Caco-2 (cell line): ENCODE results near the gene CPLX3. TPM values are rescaled to one million over a fixed set of nuclear protein-coding genes. Genes with fewer than 3 reads are reported as not detected.

Experiments used
- BruUV-seq: library from RNA; stranded (reverse); fragments of 400-500 nt; replicated peaks from 2 replicates; lab custom pipeline; 2021; lab: Mats Ljungman, UMichigan
- CTCF ChIA-PET: fragments of 300-600 bp; sonication (Branson Sonifier 250); formaldehyde crosslinking; loops from one replicate; lab custom pipeline; 2022; ENCODE audit warnings: antibody characterized with exemption; lab: Charles Lee
- POLR2A ChIA-PET: fragments of 300-600 bp; sonication (Branson Sonifier 250); formaldehyde crosslinking; loops from one replicate; lab custom pipeline; 2022; ENCODE audit warnings: antibody characterized with exemption; lab: Charles Lee
- DNase-seq, 2 experiments: peaks; one replicate each; pipeline versions ENCODE4 v3.0.0 to v3.0.0-alpha.2; 2020 to 2022
- H3K27me3 ChIP-seq: replicated peaks from 2 replicates; pipeline ENCODE4 v1.6.0; 2011; ENCODE audit warnings: low read length; ENCODE audit not compliant: control insufficient read depth, insufficient read depth
- H3K36me3 ChIP-seq: 2 replicates; pipeline ENCODE4 v1.5.1; 2011; ENCODE audit warnings: low read length; ENCODE audit not compliant: control insufficient read depth, insufficient read depth
- H3K4me1 ChIP-seq: fragments of 250-450 bp; sonication (Bioruptor Pico); 2 replicates; pipeline ENCODE4 v1.5.1; 2020; ENCODE audit warnings: mild to moderate bottlenecking
- H3K4me3 ChIP-seq: 2 replicates; pipeline ENCODE4 v1.5.1; 2011; ENCODE audit warnings: low read depth, mild to moderate bottlenecking, control low read depth, low read length
- H3K9me3 ChIP-seq: fragments of 250-450 bp; sonication (Bioruptor Pico); 2 replicates; pipeline ENCODE4 v1.5.1; 2020; ENCODE audit warnings: mild to moderate bottlenecking, moderate library complexity
- H3K27ac Mint-ChIP-seq: one replicate; pipeline ENCODE4 v1.8.0; 2022; ENCODE audit warnings: mixed read lengths; ENCODE audit not compliant: unreplicated experiment
- H3K27me3 Mint-ChIP-seq: one replicate; pipeline ENCODE4 v1.8.0; 2022; ENCODE audit warnings: mixed read lengths; ENCODE audit not compliant: insufficient read depth, unreplicated experiment
- H3K36me3 Mint-ChIP-seq: one replicate; pipeline ENCODE4 v1.8.0; 2022; ENCODE audit warnings: mild to moderate bottlenecking, mixed read lengths; ENCODE audit not compliant: insufficient read depth, unreplicated experiment
- H3K4me1 Mint-ChIP-seq: one replicate; pipeline ENCODE4 v1.8.0; 2022; ENCODE audit warnings: low read depth, mixed read lengths; ENCODE audit not compliant: unreplicated experiment
- H3K4me3 Mint-ChIP-seq: one replicate; pipeline ENCODE4 v1.8.0; 2022; ENCODE audit warnings: mild to moderate bottlenecking, moderate library complexity, mixed read lengths; ENCODE audit not compliant: unreplicated experiment
- H3K9me3 Mint-ChIP-seq: one replicate; pipeline ENCODE4 v1.8.0; 2022; ENCODE audit warnings: mixed read lengths; ENCODE audit not compliant: unreplicated experiment
- CTCF ChIP-seq, 2 experiments: fragments of 200-600 bp in 1 of 2; IDR thresholded peaks; 1 replicate in 1 of 2; 2 replicates in 1 of 2; pipeline versions ENCODE4 v1.5.1 to v1.8.0; 2011 to 2022; ENCODE audit warnings: antibody characterized with exemption in 1 of 2, control low read depth in 1 of 2, inconsistent platforms in 1 of 2, low read depth in 1 of 2, low read length in 1 of 2, mild to moderate bottlenecking in 1 of 2, moderate library complexity in 1 of 2; ENCODE audit not compliant: insufficient read depth in 1 of 2, severe bottlenecking in 1 of 2, unreplicated experiment in 1 of 2
- intact Hi-C: fragments of 100-400 bp; cut with micrococcal nuclease; formaldehyde crosslinking; loops from one replicate; pipeline ENCODE4 v1.10.0; 2022; ENCODE audit not compliant: unreplicated experiment
- total RNA-seq: library from RNA; stranded (reverse); gene quantifications from 2 replicates; pipeline ENCODE4 v1.2.3, GENCODE V29; 2022

Gene CPLX3
- total RNA-seq, 1 experiment from 2014 or later: not detected

GRCh38 chr15:74824976-74825375 lies 1.5 kb upstream of the CPLX3 start:
- CTCF ChIA-PET: no interaction called here

GRCh38 chr15:74825866-74826265 lies 561 bp upstream of the CPLX3 start:
- H3K27me3 ChIP-seq: peaks cover 1% of the 10 kb centered on the region; the same call in 1 of the 2 replicates
- no peak overlapping the region for H3K4me3 ChIP-seq
- POLR2A ChIA-PET: interaction anchor here (0.5 kb wide), 1 partner anchor 197 kb away, joined by 3 read pairs; the partner anchor contains the start of gene PPCDC
- BruUV-seq: no TSS peak
- H3K4me1 Mint-ChIP-seq: no peaks in the 10 kb centered on the region
- no peaks in the 10 kb centered on the region for H3K36me3 ChIP-seq
- no peaks in the 10 kb centered on the region for H3K9me3 ChIP-seq
- no peak overlapping the region for H3K27ac Mint-ChIP-seq
- peaks cover 10% of the 10 kb centered on the region for H3K27me3 Mint-ChIP-seq
- TF ChIP-seq CTCF (IDR thresholded peaks at IDR 0.05; ENCODE audit: insufficient read depth in 1 of 2, low read depth in 1 of 2, low read length in 1 of 2, severe bottlenecking in 1 of 2, unreplicated experiment in 1 of 2): no peak
- intact Hi-C loops: no loop called here
- no peaks in the 10 kb centered on the region for H3K4me1 ChIP-seq
- no peak overlapping the region for H3K4me3 Mint-ChIP-seq
- CTCF ChIA-PET: interaction anchor here (0.5 to 1.2 kb wide), 5 partner anchors 15 to 155 kb away, joined by 3 to 6 read pairs (median 3); no protein-coding TSS in a partner anchor
- no peak for DNase-seq
- H3K36me3 Mint-ChIP-seq: no peaks in the 10 kb centered on the region
- no peaks in the 10 kb centered on the region for H3K9me3 Mint-ChIP-seq

More at GRCh38 chr15:74824976-74825375, 1.5 kb upstream of the CPLX3 start:
- Histone ChIP-seq H3K4me3 (no peak overlapping the region), H3K4me1 (no peaks in the 10 kb centered on the region), H3K27me3 (peaks cover 1% of the 10 kb centered on the region; the same call in 1 of the 2 replicates), H3K36me3 (no peaks in the 10 kb centered on the region), H3K9me3 (no peaks in the 10 kb centered on the region)
- no peaks in the 10 kb centered on the region for H3K4me1 Mint-ChIP-seq
- no peaks in the 10 kb centered on the region for H3K36me3 Mint-ChIP-seq
- H3K9me3 Mint-ChIP-seq: no peaks in the 10 kb centered on the region
- TF ChIP-seq CTCF (IDR thresholded peaks at IDR 0.05; ENCODE audit: insufficient read depth in 1 of 2, low read depth in 1 of 2, low read length in 1 of 2, severe bottlenecking in 1 of 2, unreplicated experiment in 1 of 2): no peak
- POLR2A ChIA-PET: no interaction called here
- peaks cover 10% of the 10 kb centered on the region for H3K27me3 Mint-ChIP-seq
- intact Hi-C loops: no loop called here
- no peak for DNase-seq
- no TSS peak for BruUV-seq
- no peak overlapping the region for H3K4me3 Mint-ChIP-seq
- H3K27ac Mint-ChIP-seq: no peak overlapping the region

- Mint-ChIP-seq H3K36me3 (no peaks in the 10 kb centered on the region), H3K9me3 (no peaks in the 10 kb centered on the region), H3K4me1 (no peaks in the 10 kb centered on the region), H3K27me3 (peaks cover 10% of the 10 kb centered on the region), H3K27ac (no peak overlapping the region), H3K4me3 (no peak overlapping the region)
- intact Hi-C loops: no loop called here
- POLR2A ChIA-PET: no interaction called here
- CTCF ChIA-PET: interaction anchor here (1.2 kb wide), 1 partner anchor 14 kb away, joined by 3 read pairs; no protein-coding TSS in a partner anchor
- Histone ChIP-seq H3K4me3 (no peak overlapping the region), H3K36me3 (no peaks in the 10 kb centered on the region), H3K9me3 (no peaks in the 10 kb centered on the region), H3K4me1 (no peaks in the 10 kb centered on the region), H3K27me3 (peaks cover 1% of the 10 kb centered on the region; the same call in 1 of the 2 replicates)
- no peak for TF ChIP-seq CTCF (IDR thresholded peaks at IDR 0.05; ENCODE audit: insufficient read depth in 1 of 2, low read depth in 1 of 2, low read length in 1 of 2, severe bottlenecking in 1 of 2, unreplicated experiment in 1 of 2)
- DNase-seq: no peak
- BruUV-seq: no TSS peak
Observed at GRCh38 chr15:74826921-74827320, 494 bp downstream of the CPLX3 start.
